Epithelial cell of esophagus (primary cell): ENCODE measurements around the gene PREX1.

Experiments
- DNase-seq: peaks from one replicate; pipeline ENCODE4 v3.0.0; 2010; ENCODE audit warnings: low read depth
- H3K4me3 ChIP-seq: 2 replicates; pipeline ENCODE4 v1.5.1; 2011; ENCODE audit warnings: mild to moderate bottlenecking, low read length, control low read depth
- TF ChIP-seq, protein P1 (sequence below): IDR thresholded peaks from 2 replicates; pipeline ENCODE4 v1.5.1; 2011; ENCODE audit warnings: low read depth, mild to moderate bottlenecking, low read length, control low read depth, inconsistent platforms; ENCODE audit not compliant: insufficient read depth; ENCODE audit errors: missing control alignments

Gene PREX1

DNA sequence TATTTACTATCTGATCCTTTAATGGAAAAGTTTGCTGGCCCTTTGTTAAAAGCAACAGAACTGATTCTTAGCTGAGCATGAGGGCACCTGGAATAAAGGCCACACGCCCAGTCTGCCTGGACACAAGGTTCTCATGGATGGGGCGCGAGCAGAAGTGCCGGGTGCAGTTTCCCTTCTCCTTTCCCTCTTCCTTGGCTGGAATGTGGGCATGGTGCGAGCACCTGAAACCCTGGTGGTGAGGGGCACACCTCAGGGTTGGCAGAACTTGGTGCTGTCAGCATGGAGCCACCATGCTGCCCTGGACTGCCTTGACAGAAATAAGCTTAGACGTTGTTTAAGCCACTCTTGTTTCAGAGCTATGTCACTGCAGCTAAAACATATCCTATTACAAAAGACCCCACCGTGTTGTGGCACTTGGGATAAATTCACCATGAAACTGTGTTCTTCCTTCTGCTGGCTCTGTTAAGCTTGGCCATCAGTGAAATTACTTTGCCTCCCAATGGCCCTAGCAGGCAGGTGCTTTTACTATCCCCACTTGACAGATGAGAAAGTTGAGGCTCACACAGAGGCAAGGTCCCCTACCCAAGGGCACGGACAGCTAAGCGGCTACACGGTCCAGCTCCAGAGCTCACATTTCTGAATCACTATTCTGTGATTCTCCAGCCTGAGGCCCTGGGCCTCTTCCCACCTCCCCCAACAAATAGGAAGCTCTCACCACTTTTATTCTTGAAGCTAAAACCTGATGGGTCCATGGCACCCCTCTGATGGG lies 115.9 kb downstream of the PREX1 start:
- H3K4me3 ChIP-seq, result no peak overlapping the region
- no peak for DNase-seq
- TF ChIP-seq, protein P1, sequence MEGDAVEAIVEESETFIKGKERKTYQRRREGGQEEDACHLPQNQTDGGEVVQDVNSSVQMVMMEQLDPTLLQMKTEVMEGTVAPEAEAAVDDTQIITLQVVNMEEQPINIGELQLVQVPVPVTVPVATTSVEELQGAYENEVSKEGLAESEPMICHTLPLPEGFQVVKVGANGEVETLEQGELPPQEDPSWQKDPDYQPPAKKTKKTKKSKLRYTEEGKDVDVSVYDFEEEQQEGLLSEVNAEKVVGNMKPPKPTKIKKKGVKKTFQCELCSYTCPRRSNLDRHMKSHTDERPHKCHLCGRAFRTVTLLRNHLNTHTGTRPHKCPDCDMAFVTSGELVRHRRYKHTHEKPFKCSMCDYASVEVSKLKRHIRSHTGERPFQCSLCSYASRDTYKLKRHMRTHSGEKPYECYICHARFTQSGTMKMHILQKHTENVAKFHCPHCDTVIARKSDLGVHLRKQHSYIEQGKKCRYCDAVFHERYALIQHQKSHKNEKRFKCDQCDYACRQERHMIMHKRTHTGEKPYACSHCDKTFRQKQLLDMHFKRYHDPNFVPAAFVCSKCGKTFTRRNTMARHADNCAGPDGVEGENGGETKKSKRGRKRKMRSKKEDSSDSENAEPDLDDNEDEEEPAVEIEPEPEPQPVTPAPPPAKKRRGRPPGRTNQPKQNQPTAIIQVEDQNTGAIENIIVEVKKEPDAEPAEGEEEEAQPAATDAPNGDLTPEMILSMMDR, result no peak

DNA sequence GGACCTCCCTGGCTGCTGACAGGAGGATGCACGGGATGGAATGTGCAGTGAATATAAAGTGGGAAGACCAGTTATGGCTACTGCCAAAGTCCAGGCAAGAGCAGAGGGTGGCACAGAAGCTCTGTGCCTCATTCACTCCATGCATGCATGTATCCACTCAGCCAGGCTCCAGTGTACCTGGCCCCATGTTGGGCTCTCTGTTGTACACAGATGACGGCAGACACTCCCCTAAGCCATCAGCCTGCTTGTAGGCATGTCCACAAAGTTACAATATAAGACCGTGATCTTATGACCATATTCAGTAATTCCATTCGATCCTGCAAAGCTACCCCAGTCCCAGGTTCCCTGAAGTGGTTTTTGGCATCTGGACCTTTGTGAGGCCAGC lies 116.8 kb downstream of the PREX1 start:
- TF ChIP-seq, protein P1, result no peak
- H3K4me3 ChIP-seq, result no peak overlapping the region
- no peak for DNase-seq

DNA sequence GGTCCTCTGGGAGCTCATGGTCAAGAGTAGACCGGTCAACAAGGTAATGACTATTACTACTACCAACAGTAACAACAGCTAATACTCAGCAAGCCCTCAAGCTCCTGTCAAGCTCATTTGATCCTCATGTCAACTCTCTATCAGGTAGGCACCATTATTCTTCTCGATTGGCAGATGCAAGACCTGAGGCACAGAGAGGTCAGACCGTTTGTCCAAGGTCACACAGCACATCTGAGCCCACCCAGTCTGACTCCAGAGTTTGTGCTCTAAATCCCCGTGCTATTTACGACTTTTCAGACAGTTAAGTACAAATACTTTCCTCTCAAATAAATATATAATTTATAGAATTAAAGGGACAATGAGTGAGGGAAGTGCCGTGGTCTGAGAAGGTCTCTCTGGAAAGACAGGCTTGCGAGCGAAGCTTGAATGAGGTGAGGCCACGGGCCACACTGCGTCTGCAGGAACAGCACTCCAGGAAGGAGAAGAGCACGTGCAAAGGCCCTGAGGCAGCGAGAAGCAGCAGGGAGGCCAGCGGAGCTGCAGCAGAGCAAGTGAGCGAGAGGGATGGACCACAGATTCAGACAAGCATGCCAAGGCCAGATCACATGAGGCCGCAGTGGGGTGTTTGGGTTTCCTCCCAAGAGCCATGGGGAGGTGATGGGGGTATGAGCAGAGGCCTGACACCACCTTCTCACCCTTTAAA lies 117.3 kb downstream of the PREX1 start:
- no peak for DNase-seq

DNA sequence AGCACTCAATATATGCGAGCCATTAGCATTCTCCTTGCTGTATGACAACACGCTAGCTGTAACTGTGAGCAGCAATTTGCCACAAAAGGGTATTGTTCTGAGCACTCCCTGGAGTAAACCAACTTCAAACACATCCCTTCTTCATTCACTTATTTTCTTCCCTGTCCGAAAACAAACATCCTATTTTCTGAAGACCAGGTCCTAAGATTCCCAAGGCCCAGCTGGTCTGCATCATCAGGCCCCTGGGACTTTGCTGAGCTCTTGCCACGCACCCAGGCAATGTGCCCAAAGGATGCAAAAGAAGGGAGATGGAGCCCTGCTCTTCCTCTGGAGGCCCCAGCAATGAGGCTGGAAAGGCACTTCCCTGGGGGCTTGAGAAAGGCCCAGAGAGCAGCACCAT lies 118.1 kb downstream of the PREX1 start:
- H3K4me3 ChIP-seq, result no peak overlapping the region
- TF ChIP-seq, protein P1, result no peak
- DNase-seq, result no peak

More for the DNA sequence above, 117.3 kb downstream of the PREX1 start:
- TF ChIP-seq, protein P1, result no peak
- H3K4me3 ChIP-seq, result no peak overlapping the region

DNA sequence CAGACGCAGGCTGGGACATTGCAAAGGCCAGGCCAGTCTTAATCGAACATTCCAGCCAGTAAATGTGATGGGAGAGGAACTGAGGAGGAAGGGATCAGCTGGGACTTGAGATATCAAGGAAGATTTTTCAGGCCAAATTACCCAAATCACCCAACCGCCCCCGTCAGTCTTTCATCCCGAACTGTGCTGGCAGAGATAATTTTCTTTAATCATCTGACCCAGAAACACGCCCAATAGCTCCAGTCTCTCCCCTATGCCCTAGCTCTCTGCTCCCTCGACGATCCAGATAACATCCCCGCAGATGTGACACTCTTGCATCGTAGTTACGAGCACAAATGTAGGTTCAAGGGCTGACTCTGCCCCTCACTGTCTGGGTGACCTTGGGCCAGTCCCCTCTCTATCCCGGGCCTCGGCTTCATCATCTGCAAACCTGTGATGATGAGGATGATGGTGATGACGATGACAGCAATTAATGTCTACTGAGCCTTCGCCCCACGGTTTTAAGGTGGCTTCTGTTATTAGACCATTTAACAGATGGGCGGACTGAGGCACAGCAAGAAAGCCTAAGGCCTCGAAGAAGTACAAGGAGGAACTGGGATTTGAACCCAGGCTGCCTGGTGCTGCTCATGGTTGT lies 118.6 kb downstream of the PREX1 start:
- DNase-seq, result no peak
- TF ChIP-seq, protein P1, result no peak
- no peak overlapping the region for H3K4me3 ChIP-seq

DNA sequence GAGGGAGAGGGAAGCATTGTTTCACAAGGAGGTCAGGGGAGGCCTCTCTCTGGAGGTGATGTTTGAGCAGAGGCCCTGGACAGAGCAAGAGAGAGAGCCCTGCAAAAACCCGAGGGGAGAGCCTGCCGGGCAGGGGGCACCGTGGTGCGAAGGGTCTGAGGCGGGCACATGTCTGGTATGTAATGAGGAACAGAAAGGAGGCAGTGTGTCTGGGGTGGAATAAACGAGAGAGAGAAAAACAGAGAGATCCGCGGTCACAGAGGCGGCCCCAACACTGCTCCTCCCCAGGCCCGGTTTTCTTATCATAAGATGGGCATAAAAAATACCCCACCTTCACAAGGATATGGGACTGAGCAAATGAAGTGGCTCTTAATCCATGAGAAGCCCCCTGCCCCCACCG lies 119.2 kb downstream of the PREX1 start:
- TF ChIP-seq, protein P1, result no peak
- no peak for DNase-seq
- no peak overlapping the region for H3K4me3 ChIP-seq
